ENCODE measurements around the gene CPS1. TPM values are rescaled to one million over a fixed set of nuclear protein-coding genes. Genes with fewer than 3 reads are reported as not detected.

The CPS1 gene
- total RNA-seq, 1 experiment from 2014 or later, result 3.1 TPM

GRCh38 chr2:210657874-210658273 is 101.5 kb downstream of the CPS1 start:
- Histone ChIP-seq H3K27me3 (ENCODE audit: control insufficient read depth, insufficient read depth, low read length) (no peaks in the 10 kb centered on the region), H3K4me3 (ENCODE audit: insufficient read depth, low read depth, low read length) (no peak overlapping the region), H3K36me3 (replicated peaks; ENCODE audit: control insufficient read depth, insufficient read depth, low read length) (no peaks in the 10 kb centered on the region)
- no peak for DNase-seq

- no peak for DNase-seq
- H3K27me3 ChIP-seq (ENCODE audit: control insufficient read depth, insufficient read depth, low read length), result no peaks in the 10 kb centered on the region
- H3K4me3 ChIP-seq (ENCODE audit: insufficient read depth, low read depth, low read length), result no peak overlapping the region
- H3K36me3 ChIP-seq (replicated peaks; ENCODE audit: control insufficient read depth, insufficient read depth, low read length), result no peaks in the 10 kb centered on the region
Observed at GRCh38 chr2:210660751-210661150, 104.4 kb downstream of the CPS1 start.

GRCh38 chr2:210662560-210662959 is 106.2 kb downstream of the CPS1 start:
- no peak overlapping the region for H3K4me3 ChIP-seq (ENCODE audit: insufficient read depth, low read depth, low read length)
- no peaks in the 10 kb centered on the region for H3K36me3 ChIP-seq (replicated peaks; ENCODE audit: control insufficient read depth, insufficient read depth, low read length)
- no peak for DNase-seq
- no peaks in the 10 kb centered on the region for H3K27me3 ChIP-seq (ENCODE audit: control insufficient read depth, insufficient read depth, low read length)

GRCh38 chr2:210663631-210664089 is 107.3 kb downstream of the CPS1 start:
- H3K27me3 ChIP-seq (ENCODE audit: control insufficient read depth, insufficient read depth, low read length), result no peaks in the 10 kb centered on the region
- H3K36me3 ChIP-seq (replicated peaks; ENCODE audit: control insufficient read depth, insufficient read depth, low read length), result no peaks in the 10 kb centered on the region
- peak; percentile 27 for DNase-seq
- H3K4me3 ChIP-seq (ENCODE audit: insufficient read depth, low read depth, low read length), result no peak overlapping the region

- DNase-seq, result no peak
- Histone ChIP-seq H3K4me3 (ENCODE audit: insufficient read depth, low read depth, low read length) (no peak overlapping the region), H3K36me3 (replicated peaks; ENCODE audit: control insufficient read depth, insufficient read depth, low read length) (no peaks in the 10 kb centered on the region), H3K27me3 (ENCODE audit: control insufficient read depth, insufficient read depth, low read length) (no peaks in the 10 kb centered on the region)
Observed at GRCh38 chr2:210667711-210668110, 111.3 kb downstream of the CPS1 start.

- DNase-seq, result no peak
- Histone ChIP-seq H3K4me3 (ENCODE audit: insufficient read depth, low read depth, low read length) (no peak overlapping the region), H3K36me3 (replicated peaks; ENCODE audit: control insufficient read depth, insufficient read depth, low read length) (no peaks in the 10 kb centered on the region), H3K27me3 (ENCODE audit: control insufficient read depth, insufficient read depth, low read length) (no peaks in the 10 kb centered on the region)
Observed at GRCh38 chr2:210671065-210671464, 114.7 kb downstream of the CPS1 start.

- Histone ChIP-seq H3K36me3 (replicated peaks; ENCODE audit: control insufficient read depth, insufficient read depth, low read length) (no peaks in the 10 kb centered on the region), H3K4me3 (ENCODE audit: insufficient read depth, low read depth, low read length) (no peak overlapping the region), H3K27me3 (ENCODE audit: control insufficient read depth, insufficient read depth, low read length) (no peaks in the 10 kb centered on the region)
- DNase-seq, result no peak
Observed at GRCh38 chr2:210673117-210673516, 116.7 kb downstream of the CPS1 start.

GRCh38 chr2:210676067-210676466 is 119.7 kb downstream of the CPS1 start:
- Histone ChIP-seq H3K36me3 (replicated peaks; ENCODE audit: control insufficient read depth, insufficient read depth, low read length) (no peaks in the 10 kb centered on the region), H3K27me3 (ENCODE audit: control insufficient read depth, insufficient read depth, low read length) (no peaks in the 10 kb centered on the region), H3K4me3 (ENCODE audit: insufficient read depth, low read depth, low read length) (no peak overlapping the region)
- DNase-seq, result no peak

- Histone ChIP-seq H3K4me3 (ENCODE audit: insufficient read depth, low read depth, low read length) (no peak overlapping the region), H3K36me3 (replicated peaks; ENCODE audit: control insufficient read depth, insufficient read depth, low read length) (no peaks in the 10 kb centered on the region), H3K27me3 (ENCODE audit: control insufficient read depth, insufficient read depth, low read length) (no peaks in the 10 kb centered on the region)
- no peak for DNase-seq
Observed at GRCh38 chr2:210681491-210681890, 125.1 kb downstream of the CPS1 start.

- H3K36me3 ChIP-seq (replicated peaks; ENCODE audit: control insufficient read depth, insufficient read depth, low read length), result no peaks in the 10 kb centered on the region
- H3K27me3 ChIP-seq (ENCODE audit: control insufficient read depth, insufficient read depth, low read length), result no peaks in the 10 kb centered on the region
- no peak overlapping the region for H3K4me3 ChIP-seq (ENCODE audit: insufficient read depth, low read depth, low read length)
- no peak for DNase-seq
Observed at GRCh38 chr2:210686401-210686800, 130.0 kb downstream of the CPS1 start.

- Histone ChIP-seq H3K4me3 (ENCODE audit: insufficient read depth, low read depth, low read length) (no peak overlapping the region), H3K27me3 (ENCODE audit: control insufficient read depth, insufficient read depth, low read length) (no peaks in the 10 kb centered on the region)
- no peak for DNase-seq
Observed at GRCh38 chr2:210687786-210688470, 131.5 kb downstream of the CPS1 start.

GRCh38 chr2:210707900-210708299 is 151.5 kb downstream of the CPS1 start:
- no peaks in the 10 kb centered on the region for H3K27me3 ChIP-seq (ENCODE audit: control insufficient read depth, insufficient read depth, low read length)
- no peak for DNase-seq
- H3K36me3 ChIP-seq (replicated peaks; ENCODE audit: control insufficient read depth, insufficient read depth, low read length), result no peaks in the 10 kb centered on the region
- no peak overlapping the region for H3K4me3 ChIP-seq (ENCODE audit: insufficient read depth, low read depth, low read length)

More at GRCh38 chr2:210687786-210688470, 131.5 kb downstream of the CPS1 start:
- H3K36me3 ChIP-seq (replicated peaks; ENCODE audit: control insufficient read depth, insufficient read depth, low read length), result no peaks in the 10 kb centered on the region

- Histone ChIP-seq H3K27me3 (ENCODE audit: control insufficient read depth, insufficient read depth, low read length) (no peaks in the 10 kb centered on the region), H3K4me3 (ENCODE audit: insufficient read depth, low read depth, low read length) (no peak overlapping the region), H3K36me3 (replicated peaks; ENCODE audit: control insufficient read depth, insufficient read depth, low read length) (no peaks in the 10 kb centered on the region)
- DNase-seq, result no peak
Observed at GRCh38 chr2:210713122-210713521, 156.7 kb downstream of the CPS1 start.

- no peak overlapping the region for H3K4me3 ChIP-seq (ENCODE audit: insufficient read depth, low read depth, low read length)
- DNase-seq, result no peak
- H3K27me3 ChIP-seq (ENCODE audit: control insufficient read depth, insufficient read depth, low read length), result no peaks in the 10 kb centered on the region
- no peaks in the 10 kb centered on the region for H3K36me3 ChIP-seq (replicated peaks; ENCODE audit: control insufficient read depth, insufficient read depth, low read length)
Observed at GRCh38 chr2:210715560-210716082, 159.2 kb downstream of the CPS1 start.

- Histone ChIP-seq H3K27me3 (ENCODE audit: control insufficient read depth, insufficient read depth, low read length) (no peaks in the 10 kb centered on the region), H3K4me3 (ENCODE audit: insufficient read depth, low read depth, low read length) (no peak overlapping the region), H3K36me3 (replicated peaks; ENCODE audit: control insufficient read depth, insufficient read depth, low read length) (no peaks in the 10 kb centered on the region)
- no peak for DNase-seq
Observed at GRCh38 chr2:210718503-210718902, 162.1 kb downstream of the CPS1 start.

All from H7 (cell line).